Stimulated activated CD4-positive, alpha-beta T cell treated with anti-CD3 and anti-CD28 coated beads, Interleukin-1b, Interleukin-23, amount 100 ng/mL, for 4 hours (primary cell): ENCODE results near the gene PRMT3.
"Not testable (repeated sequence)": the region's sequence is repeated elsewhere in the genome, so short reads cannot be mapped to it uniquely, and the experiment has no call there.

Source experiments
- DNase-seq, 2 donors: peaks; one replicate each; pipeline ENCODE4 v3.0.0-alpha.2; 2020; ENCODE audit warnings: low read depth in 2 of 2

The PRMT3 gene

DNA sequence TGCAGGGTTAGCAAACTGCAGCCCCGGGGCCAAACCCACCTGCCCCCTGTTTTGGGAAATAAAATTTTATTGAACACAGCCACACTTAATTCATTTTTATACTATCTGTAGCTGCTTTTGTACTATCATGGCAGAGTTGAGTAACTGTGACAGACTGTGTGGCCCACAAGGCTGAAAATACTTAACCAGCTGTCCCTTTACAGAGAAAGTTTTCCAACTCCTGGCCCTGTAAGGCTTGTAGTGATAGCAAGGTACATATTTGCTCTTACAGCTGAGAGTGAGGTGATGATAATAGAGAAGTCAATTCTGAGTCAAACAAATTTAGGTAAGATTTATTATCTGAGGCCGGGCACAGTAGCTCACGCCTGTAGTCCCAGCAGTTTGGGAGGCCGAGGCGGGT is 124.5 kb downstream of the PRMT3 start:
- no peak for DNase-seq

DNA sequence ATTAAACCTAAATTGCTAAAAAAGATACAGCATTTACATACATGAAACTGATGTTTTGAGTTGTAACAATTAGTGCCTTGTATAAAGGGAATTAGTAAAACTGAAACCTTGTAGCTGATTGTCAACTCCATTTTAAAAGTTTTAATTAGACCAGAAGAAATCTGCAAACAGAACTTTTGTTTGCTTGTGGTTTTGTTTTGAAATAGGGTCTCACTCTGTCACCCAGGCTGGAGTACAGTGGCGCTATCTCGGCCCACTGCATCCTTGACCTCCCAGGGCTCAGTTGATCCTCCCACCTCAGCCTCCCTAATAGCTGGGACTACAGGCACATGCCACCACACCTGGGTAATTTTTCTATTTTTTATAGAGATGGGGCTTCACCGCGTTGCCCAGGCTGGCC is 125.4 kb downstream of the PRMT3 start:
- no peak for DNase-seq

DNA sequence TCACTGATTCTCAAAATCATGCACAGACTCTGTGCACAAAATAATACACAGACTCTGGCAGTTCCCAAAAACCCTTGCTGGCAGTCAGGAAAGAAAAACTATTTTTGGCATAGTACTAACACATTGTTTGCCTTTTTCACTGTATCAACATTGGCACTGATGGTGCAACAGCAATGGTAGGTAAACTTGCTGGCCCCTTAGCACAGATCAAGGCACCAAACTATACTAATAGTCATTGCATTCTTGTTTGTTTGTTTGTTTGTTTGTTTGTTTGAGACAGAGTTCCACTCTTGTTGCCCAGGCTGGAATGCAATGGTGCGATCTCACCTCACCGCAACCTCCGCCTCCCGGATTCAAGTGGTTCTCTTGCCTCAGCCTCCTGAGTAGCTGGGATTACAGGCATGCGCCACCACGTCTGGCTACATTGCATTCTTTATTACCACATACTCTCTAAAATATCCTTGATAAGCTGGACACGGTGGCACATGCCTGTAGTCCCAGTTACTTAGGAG is 130.9 kb downstream of the PRMT3 start:
- no peak for DNase-seq

DNA sequence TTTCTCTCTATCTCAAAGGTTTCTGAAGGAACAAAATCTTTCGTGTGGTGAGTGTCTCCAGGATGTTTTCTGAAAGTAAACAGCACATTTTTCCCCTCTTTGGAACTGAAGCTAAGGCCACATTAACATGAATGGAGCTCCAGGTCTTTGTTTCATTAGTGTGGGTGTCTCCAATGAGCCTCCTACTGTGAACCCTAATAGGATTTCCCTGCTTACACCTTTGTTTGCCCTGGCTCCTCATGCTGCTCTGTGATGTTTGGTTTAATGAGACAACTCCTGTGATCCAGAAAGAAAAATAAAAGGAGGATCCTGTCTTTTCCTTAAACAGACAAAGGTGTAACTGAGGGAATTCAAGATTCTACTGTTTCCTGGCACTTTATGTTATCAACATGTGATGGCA is 135.0 kb downstream of the PRMT3 start:
- DNase-seq: no peak

DNA sequence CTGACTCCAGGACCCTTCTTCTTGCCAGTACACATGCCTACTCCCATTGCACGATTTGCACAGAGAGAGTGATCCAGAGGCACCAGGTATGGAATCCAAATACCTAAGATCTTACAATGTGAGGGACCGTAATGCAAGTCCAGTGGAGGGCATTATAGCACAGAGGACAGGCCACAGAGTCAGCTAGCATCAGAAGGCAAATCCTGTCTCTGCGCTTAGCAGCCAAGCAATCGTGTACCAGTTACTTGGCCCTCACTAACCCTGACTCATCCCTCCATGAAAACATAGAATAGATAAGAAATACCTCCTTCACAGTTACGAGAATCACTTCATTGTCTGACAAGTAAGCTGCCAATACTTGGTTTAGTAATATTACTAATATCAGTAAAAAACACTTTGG is 142.2 kb downstream of the PRMT3 start:
- no peak for DNase-seq

DNA sequence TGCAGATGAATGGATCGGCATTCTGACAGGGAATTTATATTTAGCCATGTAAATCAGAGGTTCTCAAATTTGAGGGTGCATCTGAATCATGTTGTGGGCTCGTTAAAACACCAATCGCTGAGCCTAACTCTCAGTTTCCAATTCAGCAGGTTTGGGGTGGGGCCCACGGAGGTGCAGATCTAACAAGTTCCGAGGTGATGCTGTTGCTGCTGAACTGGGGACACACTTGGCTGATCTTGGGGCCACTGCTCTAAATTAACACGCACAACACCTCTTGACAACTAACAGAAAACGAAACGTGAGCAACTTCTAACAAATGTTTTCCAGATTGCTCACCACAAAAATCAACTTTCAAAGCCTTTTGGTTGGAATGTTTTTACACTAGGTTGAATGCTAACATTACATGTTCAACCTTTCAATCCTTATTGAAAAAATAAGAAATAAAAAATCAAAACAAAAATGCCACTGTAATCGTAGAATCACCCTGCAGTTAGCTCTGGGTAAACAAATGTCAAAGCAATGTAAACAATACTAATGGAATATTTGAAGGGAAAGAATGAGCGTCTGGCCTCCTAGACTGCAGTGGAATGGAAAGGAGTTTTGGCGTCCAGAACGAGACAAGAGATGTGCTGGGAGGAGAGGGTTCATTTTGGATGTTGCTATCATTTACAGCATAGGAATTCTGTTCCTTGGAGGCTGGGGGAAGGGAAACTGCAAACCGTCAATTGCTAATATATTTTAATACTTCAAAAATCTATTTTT is 143.6 kb downstream of the PRMT3 start:
- DNase-seq: no peak

DNA sequence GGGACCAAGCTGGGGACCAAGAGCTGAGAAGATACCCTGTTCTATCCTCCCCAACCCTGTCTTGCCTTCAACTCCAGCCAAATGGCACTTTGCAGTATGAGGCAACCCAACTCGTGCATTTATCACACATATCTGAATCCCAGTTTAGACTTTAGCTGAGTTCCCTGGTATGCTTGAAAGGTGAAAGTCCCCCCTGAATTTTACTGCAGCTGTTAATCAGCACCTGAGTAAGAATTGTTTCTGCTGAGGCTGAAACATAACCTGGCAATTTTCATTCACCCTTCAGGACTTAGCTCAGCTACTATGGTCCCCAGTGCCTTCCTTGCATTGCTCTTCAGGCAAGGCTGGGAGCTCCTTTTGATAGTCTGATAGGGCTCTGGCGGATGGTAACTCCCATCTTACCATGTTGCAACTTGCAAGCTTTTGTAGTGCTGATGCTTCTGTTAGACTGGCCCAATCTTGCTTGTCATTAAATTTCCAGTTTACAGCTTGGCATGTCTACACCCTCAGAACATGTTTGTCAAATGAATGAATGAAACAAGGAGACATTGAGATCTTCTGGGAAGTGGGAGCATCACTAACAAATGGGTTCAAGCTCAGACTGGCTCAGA is 147.9 kb downstream of the PRMT3 start:
- DNase-seq: no peak

DNA sequence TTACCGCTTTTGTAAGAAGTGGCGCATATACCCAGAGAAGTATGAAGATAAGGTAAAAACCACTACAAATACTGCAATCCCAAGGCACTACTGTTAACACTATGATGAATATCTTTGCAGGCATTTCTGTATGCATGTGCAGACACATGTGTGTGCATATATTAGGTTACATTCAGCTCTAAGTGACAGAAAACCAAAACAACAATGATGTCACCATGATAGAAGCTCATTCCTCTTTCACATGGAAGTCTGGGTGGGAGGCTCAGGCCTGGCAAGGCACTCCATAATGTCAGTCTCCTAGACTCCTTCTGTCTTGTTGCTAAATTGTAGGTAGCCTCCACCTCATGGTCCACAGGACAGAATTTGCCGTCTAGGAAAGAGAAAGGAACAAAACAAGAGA is 148.8 kb downstream of the PRMT3 start:
- DNase-seq: no peak

DNA sequence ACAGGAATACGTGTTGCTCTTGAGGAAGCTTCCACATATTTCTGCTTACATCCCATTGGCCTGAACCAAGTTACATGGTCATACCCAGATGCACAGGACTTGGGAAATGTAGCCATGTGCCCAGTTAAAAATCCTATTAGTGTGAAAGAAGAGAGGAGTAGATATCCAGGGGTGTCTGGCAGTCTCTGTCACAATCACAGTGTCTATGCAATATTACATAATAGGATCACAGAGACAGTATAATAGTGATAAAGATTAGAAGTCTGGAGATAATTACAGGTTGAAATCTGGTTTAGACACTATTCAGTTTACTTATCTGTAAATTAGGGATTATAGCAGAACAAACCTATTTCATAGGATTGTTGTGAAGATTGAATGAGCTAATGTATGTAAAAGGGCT is 149.3 kb downstream of the PRMT3 start:
- no peak for DNase-seq

DNA sequence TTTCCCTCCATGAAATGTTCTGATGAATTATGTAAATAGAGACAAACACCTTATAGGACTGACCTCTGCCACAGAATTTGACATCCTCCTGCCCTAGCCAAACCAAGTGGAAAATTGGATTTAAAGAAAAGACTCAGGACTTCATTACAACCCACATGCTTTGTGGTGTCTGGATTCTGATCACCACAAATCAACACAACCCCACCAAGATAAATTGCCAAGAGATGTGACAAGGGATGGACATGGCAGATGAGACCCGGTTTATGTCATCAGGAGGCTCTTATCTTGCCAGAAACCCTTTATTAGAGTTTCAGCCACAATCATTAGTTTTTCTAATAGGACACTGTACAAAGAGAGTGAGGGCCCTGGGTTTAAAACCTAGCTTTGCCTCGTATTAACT is 154.0 kb downstream of the PRMT3 start:
- DNase-seq: no peak

DNA sequence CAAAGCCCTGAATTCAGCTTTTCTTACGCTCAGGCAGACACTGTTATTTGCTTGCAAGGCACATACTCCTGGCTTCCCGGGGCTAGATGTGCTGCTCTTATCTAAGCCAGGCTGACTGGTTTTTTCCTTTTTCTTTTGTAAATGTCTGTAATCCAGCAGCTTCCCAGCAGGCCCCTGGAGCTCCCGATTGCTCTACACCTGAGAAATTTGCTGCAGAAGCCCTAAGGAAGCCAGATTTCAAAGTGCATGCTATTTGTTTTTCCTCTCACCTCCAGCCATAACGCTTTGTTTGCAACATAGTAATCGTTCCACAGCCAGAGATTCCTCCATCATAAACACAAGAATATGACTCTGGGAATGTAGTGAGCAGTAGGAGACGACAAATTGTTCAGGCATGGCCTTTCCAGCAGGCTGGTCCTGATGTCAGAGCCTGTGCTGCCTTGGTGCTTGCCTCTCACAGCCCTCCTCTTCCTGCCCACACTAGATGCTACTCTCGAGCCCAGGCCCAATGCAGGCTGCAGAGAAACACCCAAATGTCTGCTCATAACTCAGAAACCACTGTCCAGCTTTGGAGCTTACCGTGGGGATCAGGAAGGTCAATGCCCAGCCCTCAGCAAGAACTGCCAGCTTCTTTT is 157.2 kb downstream of the PRMT3 start:
- no peak for DNase-seq

DNA sequence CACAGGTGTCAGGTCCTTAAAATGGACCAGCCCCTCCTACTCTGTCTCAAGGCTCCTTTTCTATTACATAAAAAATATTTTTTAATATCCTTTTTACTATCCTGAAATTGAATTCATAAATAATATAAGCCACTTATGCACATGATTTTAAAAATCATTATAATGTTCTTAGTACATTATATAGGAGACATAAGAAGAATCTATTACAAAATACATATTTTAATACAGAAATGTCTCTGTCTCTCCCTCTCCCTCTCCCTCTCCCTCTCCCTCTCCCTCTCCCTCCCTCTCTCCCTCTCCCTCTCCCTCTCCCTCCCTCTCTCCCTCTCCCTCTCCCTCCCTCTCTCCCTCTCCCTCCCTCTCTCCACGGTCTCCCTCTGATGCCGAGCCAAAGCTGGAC is 159.9 kb downstream of the PRMT3 start:
- no peak for DNase-seq

DNA sequence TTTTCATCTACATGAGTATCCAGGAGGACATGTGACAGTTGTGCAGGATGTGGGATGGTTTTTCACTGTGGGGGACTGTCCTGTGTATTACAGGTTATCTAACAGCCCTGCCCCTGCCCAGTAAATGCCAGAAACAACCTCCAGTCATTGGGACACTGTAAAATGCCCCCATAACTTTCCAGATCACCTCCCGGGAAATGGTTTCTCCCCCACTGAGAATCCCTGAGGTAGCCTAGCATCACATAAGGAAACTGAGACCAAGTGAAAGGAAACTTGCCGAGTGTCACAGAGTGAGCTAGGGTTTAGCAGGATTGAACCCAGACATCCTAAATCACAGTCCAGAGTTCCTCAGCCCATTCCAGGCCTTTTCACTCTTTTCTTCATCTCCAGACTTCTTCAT is 163.6 kb downstream of the PRMT3 start:
- DNase-seq: no peak

DNA sequence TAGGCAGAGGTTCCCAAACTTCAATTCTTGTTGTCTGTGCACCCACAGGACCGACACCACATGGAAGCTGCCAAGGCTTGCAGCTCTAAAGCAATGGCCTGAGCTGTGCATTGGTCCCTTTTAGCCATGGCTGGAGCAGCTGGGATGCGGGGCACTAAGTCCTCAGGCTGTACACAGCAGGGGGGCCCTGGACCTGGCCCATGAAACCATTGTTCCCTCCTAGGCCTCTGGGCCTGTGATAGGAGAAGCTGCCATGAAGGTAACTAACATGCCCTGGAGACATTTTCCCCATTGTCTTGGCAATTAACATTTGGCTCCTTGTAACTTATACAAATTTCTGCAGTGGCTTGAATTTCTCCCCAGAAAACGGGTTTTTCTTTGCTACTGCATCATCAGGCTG is 168.3 kb downstream of the PRMT3 start:
- DNase-seq: no peak

DNA sequence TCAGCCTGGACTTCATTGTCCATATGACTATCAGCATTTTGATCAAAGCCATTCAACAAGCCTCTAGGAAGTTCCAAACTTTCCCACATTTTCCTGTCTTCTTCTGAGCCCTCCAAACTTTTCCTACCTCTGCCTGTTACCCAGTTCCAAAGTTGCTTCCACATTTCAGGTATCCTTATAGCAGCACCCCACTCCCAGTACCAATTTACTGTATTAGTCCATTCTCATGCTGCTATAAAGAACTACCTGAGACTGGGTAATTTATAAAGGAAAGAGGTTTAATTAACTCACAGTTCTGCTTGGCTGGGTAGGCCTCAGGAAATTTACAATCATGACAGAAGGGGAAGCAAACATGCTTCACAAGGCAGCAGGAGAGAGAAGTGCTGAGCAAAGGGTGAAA is 168.9 kb downstream of the PRMT3 start:
- DNase-seq: not testable (repeated sequence)

DNA sequence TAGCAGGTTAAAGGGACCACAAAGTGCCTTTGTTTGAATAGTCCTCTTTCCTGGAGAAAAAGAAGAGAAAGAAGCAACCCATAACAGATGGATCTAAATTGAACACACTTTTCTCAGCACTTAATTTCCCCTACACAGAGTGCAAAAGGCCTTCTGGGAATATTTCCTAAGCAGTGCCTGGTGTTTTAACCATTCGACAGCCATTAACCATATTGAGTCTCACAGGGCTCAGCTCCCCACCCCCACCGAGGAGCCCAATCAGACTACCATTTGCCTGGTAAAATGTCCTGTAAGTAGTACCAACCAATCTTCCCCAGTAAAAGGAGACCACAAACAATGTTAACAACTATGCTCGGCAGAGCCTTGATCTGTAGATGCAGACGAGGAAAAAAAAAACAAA is 171.2 kb downstream of the PRMT3 start:
- no peak for DNase-seq
